ENCODE data around the gene FMN1. TPM values are rescaled to one million over a fixed set of nuclear protein-coding genes. Genes with fewer than 3 reads are reported as not detected.

The FMN1 gene
- total RNA-seq, 1 experiment from 2014 or later, result 25.8 TPM

GRCh38 chr15:32944431-32944830 is 250.1 kb downstream of the FMN1 start:
- no TSS peak for BruUV-seq (replicated peaks)
- CTCF ChIA-PET, result no interaction called here
- no peak for DNase-seq
- no peak overlapping the region for H3K4me2 ChIP-seq
- H3K9me3 ChIP-seq (ENCODE audit: insufficient read depth, low read depth), result no peaks in the 10 kb centered on the region
- no peak overlapping the region for H3K27ac ChIP-seq
- no peaks in the 10 kb centered on the region for H3K9me2 ChIP-seq (ENCODE audit: insufficient read depth)
- H2AFZ ChIP-seq, result no peak overlapping the region
- POLR2A ChIA-PET (ENCODE audit: unreplicated experiment), result no interaction called here
- no peaks in the 10 kb centered on the region for H4K20me1 ChIP-seq (ENCODE audit: insufficient read depth)
- TF ChIP-seq EZH2 (IDR thresholded peaks at IDR 0.05; ENCODE audit: low read depth) (no peak), CTCF (conservative IDR thresholded peaks at IDR 0.05) (no peak)
- H3K27me3 ChIP-seq (ENCODE audit: insufficient read depth, low read depth), result no peaks in the 10 kb centered on the region
- no peaks in the 10 kb centered on the region for H3K79me2 ChIP-seq (ENCODE audit: low read depth)
- intact Hi-C loops (cut with micrococcal nuclease; ENCODE audit: unreplicated experiment), result no loop called here
- H3K4me1 ChIP-seq (replicated peaks; ENCODE audit: insufficient read depth), result no peaks in the 10 kb centered on the region
- no peak overlapping the region for H3K4me3 ChIP-seq
- H3K36me3 ChIP-seq (ENCODE audit: low read depth), result no peaks in the 10 kb centered on the region
- H3F3A ChIP-seq (ENCODE audit: insufficient read depth, low read depth), result no peaks in the 10 kb centered on the region

GRCh38 chr15:32943711-32944110 is 250.8 kb downstream of the FMN1 start:
- H3K36me3 ChIP-seq (ENCODE audit: low read depth), result no peaks in the 10 kb centered on the region
- H3K79me2 ChIP-seq (ENCODE audit: low read depth), result no peaks in the 10 kb centered on the region
- H3K27me3 ChIP-seq (ENCODE audit: insufficient read depth, low read depth), result no peaks in the 10 kb centered on the region
- no peaks in the 10 kb centered on the region for H3K4me1 ChIP-seq (replicated peaks; ENCODE audit: insufficient read depth)
- intact Hi-C loops (cut with micrococcal nuclease; ENCODE audit: unreplicated experiment), result no loop called here
- no peaks in the 10 kb centered on the region for H3K9me2 ChIP-seq (ENCODE audit: insufficient read depth)
- H4K20me1 ChIP-seq (ENCODE audit: insufficient read depth), result no peaks in the 10 kb centered on the region
- POLR2A ChIA-PET (ENCODE audit: unreplicated experiment), result no interaction called here
- no peaks in the 10 kb centered on the region for H3K9me3 ChIP-seq (ENCODE audit: insufficient read depth, low read depth)
- H3K4me3 ChIP-seq, result no peak overlapping the region
- no peaks in the 10 kb centered on the region for H3F3A ChIP-seq (ENCODE audit: insufficient read depth, low read depth)
- H3K27ac ChIP-seq, result no peak overlapping the region
- no peak for TF ChIP-seq EZH2 (IDR thresholded peaks at IDR 0.05; ENCODE audit: low read depth)
- TF ChIP-seq CTCF (conservative IDR thresholded peaks at IDR 0.05), result no peak
- DNase-seq, result no peak
- BruUV-seq (replicated peaks), result no TSS peak
- no peak overlapping the region for H2AFZ ChIP-seq
- no peak overlapping the region for H3K4me2 ChIP-seq
- CTCF ChIA-PET, result no interaction called here

GRCh38 chr15:32942401-32942841 is 252.1 kb downstream of the FMN1 start:
- Histone ChIP-seq H3K36me3 (ENCODE audit: low read depth) (no peaks in the 10 kb centered on the region), H4K20me1 (ENCODE audit: insufficient read depth) (no peaks in the 10 kb centered on the region), H3F3A (ENCODE audit: insufficient read depth, low read depth) (no peaks in the 10 kb centered on the region), H3K4me3 (no peak overlapping the region), H3K27ac (no peak overlapping the region), H3K27me3 (ENCODE audit: insufficient read depth, low read depth) (no peaks in the 10 kb centered on the region), H3K79me2 (ENCODE audit: low read depth) (no peaks in the 10 kb centered on the region), H3K4me1 (replicated peaks; ENCODE audit: insufficient read depth) (no peaks in the 10 kb centered on the region), H3K9me2 (ENCODE audit: insufficient read depth) (no peaks in the 10 kb centered on the region), H3K4me2 (no peak overlapping the region), H2AFZ (no peak overlapping the region), H3K9me3 (ENCODE audit: insufficient read depth, low read depth) (no peaks in the 10 kb centered on the region)
- DNase-seq, result no peak
- CTCF ChIA-PET, result no interaction called here
- intact Hi-C loops (cut with micrococcal nuclease; ENCODE audit: unreplicated experiment), result no loop called here
- no peak for TF ChIP-seq EZH2 (IDR thresholded peaks at IDR 0.05; ENCODE audit: low read depth)
- TF ChIP-seq CTCF (conservative IDR thresholded peaks at IDR 0.05), result no peak
- BruUV-seq (replicated peaks), result no TSS peak
- POLR2A ChIA-PET (ENCODE audit: unreplicated experiment), result no interaction called here
